Tibial nerve (tissue), 4 donors: ENCODE measurements around the gene MRTFA. TPM values are rescaled to one million over a fixed set of nuclear protein-coding genes. Genes with fewer than 3 reads are reported as not detected.

Experiments used
- DNase-seq, 2 donors: peaks; one replicate each; pipeline ENCODE4 v3.0.0-alpha.2; 2019; ENCODE audit warnings: low spot score in 2 of 2
- H3K27ac ChIP-seq, 4 donors: fragments of 200-600 bp; sonication (generic) in 3 of 4; one replicate each; pipeline ENCODE4 v1.5.1; 2017 to 2019; ENCODE audit warnings: mild to moderate bottlenecking in 1 of 4
- H3K27me3 ChIP-seq, 2 donors: fragments of 200-600 bp; sonication (generic) in 1 of 2; one replicate each; pipeline versions ENCODE4 v1.5.1 to v1.6.0; 2017 to 2019
- H3K36me3 ChIP-seq, 3 donors: fragments of 200-600 bp; sonication (generic); one replicate each; pipeline ENCODE4 v1.5.1; 2018 to 2019
- H3K4me1 ChIP-seq, 4 donors: fragments of 200-600 bp; sonication (generic) in 3 of 4; one replicate each; pipeline ENCODE4 v1.5.1; 2017 to 2019
- H3K4me3 ChIP-seq, 4 donors: fragments of 200-600 bp; sonication (generic) in 3 of 4; one replicate each; pipeline ENCODE4 v1.5.1; 2017 to 2019; ENCODE audit warnings: mild to moderate bottlenecking in 1 of 4, moderate library complexity in 1 of 4
- H3K9me3 ChIP-seq, 4 donors: fragments of 200-600 bp; sonication (generic) in 3 of 4; one replicate each; pipeline ENCODE4 v1.5.1; 2017 to 2019
- CTCF ChIP-seq, 5 experiments: fragments of 200-600 bp in 3 of 5; fragments of 450-650 bp in 2 of 5; sonication (generic) in 3 of 5; IDR thresholded peaks; one replicate each; pipeline ENCODE4 v1.5.1; 2016 to 2019; ENCODE audit warnings: antibody characterized with exemption in 5 of 5, mild to moderate bottlenecking in 3 of 5, moderate library complexity in 2 of 5
- EP300 ChIP-seq, 2 donors: sonication (generic); formaldehyde crosslinking; IDR thresholded peaks; one replicate each; pipeline ENCODE4 v1.6.1; 2017; ENCODE audit warnings: antibody characterized with exemption in 2 of 2, mild to moderate bottlenecking in 1 of 2
- POLR2A ChIP-seq, 2 donors: fragments of 450-650 bp; IDR thresholded peaks; one replicate each; pipeline ENCODE4 v1.6.1; 2017; ENCODE audit warnings: antibody characterized with exemption in 2 of 2, mild to moderate bottlenecking in 2 of 2, moderate library complexity in 2 of 2
- WGBS, 2 donors: methylation state at CpG; one replicate each; pipeline ENCODE4 v1.1.5; 2018; 5-methylcytosine and 5-hydroxymethylcytosine counted together
- total RNA-seq, 4 donors: library from RNA; depleted of rRNA; stranded (reverse); fragments of >200 nt; gene quantifications; one replicate each; pipeline ENCODE4 v1.1.0, GENCODE V29; 2016

The MRTFA gene
- total RNA-seq, 4 donors from 2014 or later, result 69.7 to 119 (median 104) TPM

GRCh38 chr22:40418366-40419201 lies 217.9 kb downstream of the MRTFA start:
- peaks cover 0 to 93% (median 31%) of the 10 kb centered on the region in 3 donors for H3K36me3 ChIP-seq
- no peak for DNase-seq
- TF ChIP-seq EP300 (IDR thresholded peaks at IDR 0.05) (no peak), CTCF (IDR thresholded peaks at IDR 0.05) (no peak), POLR2A (IDR thresholded peaks at IDR 0.05) (no peak)
- 85 to 86% methylated on average over 26 to 35 of the region's 42 CpGs for WGBS, 2 donors
- no peaks in the 10 kb centered on the region for H3K27me3 ChIP-seq
- no peak overlapping the region for H3K4me3 ChIP-seq
- H3K9me3 ChIP-seq, result no peaks in the 10 kb centered on the region
- H3K27ac ChIP-seq, result no peak overlapping the region
- H3K4me1 ChIP-seq, result peaks cover 0 to 12% (median 5%) of the 10 kb centered on the region in 4 donors

- Histone ChIP-seq H3K27me3 (no peaks in the 10 kb centered on the region), H3K4me1 (peaks cover 0 to 12% (median 2%) of the 10 kb centered on the region in 4 donors), H3K4me3 (no peak overlapping the region), H3K27ac (no peak overlapping the region), H3K9me3 (no peaks in the 10 kb centered on the region), H3K36me3 (peaks cover 0 to 86% (median 31%) of the 10 kb centered on the region in 3 donors)
- TF ChIP-seq POLR2A (IDR thresholded peaks at IDR 0.05) (no peak), CTCF (IDR thresholded peaks at IDR 0.05) (no peak), EP300 (IDR thresholded peaks at IDR 0.05) (no peak)
- WGBS, 2 donors, result 96 to 100% methylated on average over 3 to 4 of the region's 5 CpGs
- DNase-seq, result no peak
Observed at GRCh38 chr22:40417881-40418280, 218.6 kb downstream of the MRTFA start.

GRCh38 chr22:40417041-40417440 lies 219.5 kb downstream of the MRTFA start:
- no peak for TF ChIP-seq EP300 (IDR thresholded peaks at IDR 0.05)
- TF ChIP-seq POLR2A (IDR thresholded peaks at IDR 0.05), result no peak
- no peak overlapping the region for H3K27ac ChIP-seq
- H3K4me1 ChIP-seq, result peaks cover 0 to 12% (median 2%) of the 10 kb centered on the region in 4 donors
- 89 to 93% methylated on average over 8 of the region's 8 CpGs for WGBS, 2 donors
- H3K27me3 ChIP-seq, result no peaks in the 10 kb centered on the region
- peaks cover 0 to 83% (median 31%) of the 10 kb centered on the region in 3 donors for H3K36me3 ChIP-seq
- H3K4me3 ChIP-seq, result no peak overlapping the region
- H3K9me3 ChIP-seq, result no peaks in the 10 kb centered on the region
- no peak for DNase-seq

GRCh38 chr22:40416636-40417035 lies 219.9 kb downstream of the MRTFA start:
- no peaks in the 10 kb centered on the region for H3K27me3 ChIP-seq
- H3K9me3 ChIP-seq, result no peaks in the 10 kb centered on the region
- H3K36me3 ChIP-seq, result peaks cover 0 to 83% (median 29%) of the 10 kb centered on the region in 3 donors
- no peak for DNase-seq
- no peak for TF ChIP-seq CTCF (IDR thresholded peaks at IDR 0.05)
- TF ChIP-seq EP300 (IDR thresholded peaks at IDR 0.05), result no peak
- peaks cover 0 to 12% (median 2%) of the 10 kb centered on the region in 4 donors for H3K4me1 ChIP-seq
- H3K4me3 ChIP-seq, result no peak overlapping the region
- H3K27ac ChIP-seq, result no peak overlapping the region
- 88 to 90% methylated on average over 11 of the region's 11 CpGs for WGBS, 2 donors

GRCh38 chr22:40416267-40416570 lies 220.3 kb downstream of the MRTFA start:
- TF ChIP-seq CTCF (IDR thresholded peaks at IDR 0.05) (no peak), EP300 (IDR thresholded peaks at IDR 0.05) (no peak), POLR2A (IDR thresholded peaks at IDR 0.05) (no peak)
- Histone ChIP-seq H3K4me1 (peaks cover 0 to 12% (median 2%) of the 10 kb centered on the region in 4 donors), H3K9me3 (no peaks in the 10 kb centered on the region), H3K27me3 (no peaks in the 10 kb centered on the region), H3K4me3 (no peak overlapping the region), H3K27ac (no peak overlapping the region), H3K36me3 (peaks cover 0 to 83% (median 32%) of the 10 kb centered on the region in 3 donors)
- 95% methylated on average over 10 of the region's 10 CpGs for WGBS, 2 donors
- no peak for DNase-seq
